Measurements from ENCODE around the gene VASH2.
"Not testable (repeated sequence)": the region's sequence is repeated elsewhere in the genome, so short reads cannot be mapped to it uniquely, and the experiment has no call there.

Gene VASH2

DNA sequence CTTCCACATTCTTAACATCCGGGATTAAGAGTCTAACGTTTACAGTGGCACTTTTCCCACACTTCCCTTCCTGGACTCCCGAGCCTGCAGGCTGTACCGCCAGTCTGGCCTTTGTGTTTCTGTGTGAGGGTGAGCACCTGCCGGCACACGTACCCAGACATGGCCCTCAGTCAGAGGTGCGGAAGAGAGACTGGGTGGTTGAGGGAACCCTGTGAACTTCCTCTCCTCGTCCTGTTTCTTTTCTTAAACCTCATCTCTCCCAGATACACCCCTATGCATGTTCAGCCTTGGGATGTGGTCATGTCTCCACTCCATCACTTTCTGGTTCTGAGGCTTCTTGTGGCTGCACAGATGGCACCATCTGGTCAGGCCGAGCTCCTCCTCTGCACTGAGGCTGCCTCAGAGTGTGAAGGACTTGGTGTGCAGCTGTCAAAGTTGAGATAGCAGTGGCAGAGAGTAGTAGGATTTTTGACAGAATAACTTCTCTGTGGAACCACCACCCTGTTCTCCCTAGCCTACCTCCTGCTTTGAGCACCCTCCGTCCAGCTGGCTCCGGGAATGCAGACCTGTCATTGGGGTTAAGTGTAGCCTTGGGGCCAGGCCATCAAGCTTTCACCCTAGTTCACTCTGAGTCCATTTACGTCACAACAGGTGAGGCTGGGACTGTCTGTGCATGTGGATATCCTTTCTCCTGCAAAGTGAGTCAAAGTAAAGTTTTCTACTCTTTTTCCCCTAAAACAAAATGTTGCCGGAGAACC is 31.4 kb downstream of the VASH2 start:
- no peak for DNase-seq

DNA sequence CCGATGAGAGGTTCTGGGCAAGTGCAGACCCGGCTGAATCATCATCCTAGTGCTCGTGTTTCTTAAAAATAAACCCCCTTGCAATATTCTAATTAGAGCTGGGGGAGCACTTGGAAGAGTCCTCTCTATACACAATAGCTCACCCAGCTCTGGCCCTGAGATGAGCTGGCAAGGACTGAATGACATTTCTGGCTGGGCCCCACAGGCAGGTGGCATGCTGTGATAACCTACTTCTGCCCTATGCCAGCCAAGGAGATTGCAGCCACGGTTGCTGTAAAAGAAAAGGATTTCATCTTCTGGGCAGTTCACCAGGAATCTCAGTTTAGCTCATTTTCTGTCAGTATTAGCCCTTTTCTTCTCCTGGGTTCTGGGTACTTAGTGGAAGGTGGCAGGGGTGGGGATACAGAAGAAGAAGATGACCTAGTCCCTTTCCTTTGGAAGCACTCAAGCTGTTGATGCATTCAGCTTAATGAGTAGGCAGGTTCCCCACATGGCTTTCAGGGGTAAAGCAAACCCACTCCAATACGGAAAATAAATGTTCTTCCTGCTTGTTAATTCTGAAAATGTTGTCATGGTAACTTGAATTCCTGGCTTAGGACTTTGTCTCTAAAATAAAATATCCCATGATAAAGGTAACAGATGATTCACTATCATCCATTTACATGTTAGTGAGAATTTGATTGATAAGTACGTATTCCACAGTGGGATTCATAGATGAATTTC is 32.2 kb downstream of the VASH2 start:
- DNase-seq: no peak

DNA sequence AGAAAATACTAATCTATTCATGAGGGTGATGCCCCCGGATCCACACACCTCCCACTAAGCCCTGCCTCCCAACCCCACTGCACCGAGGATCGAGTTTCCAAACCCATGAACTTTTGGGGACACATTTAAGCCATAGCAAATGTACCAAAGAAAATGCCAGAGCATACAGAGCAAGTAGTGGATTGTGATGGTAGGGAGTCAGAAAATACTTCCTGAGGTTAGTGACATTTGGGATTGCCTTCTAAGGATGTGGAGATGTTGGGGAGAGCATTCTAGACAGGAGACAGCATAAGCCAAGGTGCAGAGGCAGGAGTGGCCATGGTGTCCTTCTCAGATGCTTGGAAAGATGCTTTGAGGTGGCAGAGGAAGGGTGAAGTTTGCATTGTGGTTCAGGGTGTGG is 33.1 kb downstream of the VASH2 start:
- DNase-seq: no peak

DNA sequence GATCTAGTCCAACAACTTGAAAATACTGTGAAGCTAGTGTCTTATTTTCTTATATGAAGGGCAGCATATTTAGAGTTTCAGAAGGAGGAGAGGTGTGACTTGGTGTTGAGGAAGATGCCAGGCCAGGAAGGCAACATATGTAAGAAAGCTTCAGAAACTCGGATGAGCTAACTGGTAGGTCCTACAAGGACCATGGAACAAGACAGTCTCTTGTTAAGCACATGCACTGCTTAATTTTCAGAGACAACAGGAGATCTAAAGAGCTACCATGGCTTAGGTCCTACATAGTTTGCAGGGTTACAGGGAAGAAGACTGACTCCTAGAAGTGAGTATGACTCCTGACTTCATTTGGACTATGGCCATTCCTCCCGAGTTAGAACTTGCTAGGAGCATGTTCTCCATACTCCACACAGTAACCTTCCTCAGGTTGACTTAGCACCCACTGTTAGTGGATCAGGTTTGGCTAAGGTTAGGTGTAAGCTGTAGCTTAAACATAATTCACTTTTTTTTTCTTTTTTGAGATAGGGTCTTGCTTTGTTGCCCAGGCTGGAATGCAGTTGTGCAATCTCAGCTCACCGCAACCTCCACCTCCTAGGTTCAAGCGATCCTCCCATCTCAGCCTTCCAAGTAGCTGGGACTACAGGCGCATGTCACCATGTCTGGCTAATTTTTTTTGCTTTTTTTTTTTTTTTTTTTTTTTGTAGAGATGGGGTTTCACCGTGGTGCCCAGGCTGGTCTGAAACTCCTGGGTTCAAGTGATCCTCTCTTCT is 34.4 kb downstream of the VASH2 start:
- no peak for DNase-seq

GRCh38 chr1:212986551-212986950 is 36.2 kb downstream of the VASH2 start:
- DNase-seq: no peak

- no peak for DNase-seq
Observed at GRCh38 chr1:212987702-212988322, 37.5 kb downstream of the VASH2 start.

- DNase-seq: no peak
Observed at GRCh38 chr1:212990276-212990675, 39.9 kb downstream of the VASH2 start.

DNA sequence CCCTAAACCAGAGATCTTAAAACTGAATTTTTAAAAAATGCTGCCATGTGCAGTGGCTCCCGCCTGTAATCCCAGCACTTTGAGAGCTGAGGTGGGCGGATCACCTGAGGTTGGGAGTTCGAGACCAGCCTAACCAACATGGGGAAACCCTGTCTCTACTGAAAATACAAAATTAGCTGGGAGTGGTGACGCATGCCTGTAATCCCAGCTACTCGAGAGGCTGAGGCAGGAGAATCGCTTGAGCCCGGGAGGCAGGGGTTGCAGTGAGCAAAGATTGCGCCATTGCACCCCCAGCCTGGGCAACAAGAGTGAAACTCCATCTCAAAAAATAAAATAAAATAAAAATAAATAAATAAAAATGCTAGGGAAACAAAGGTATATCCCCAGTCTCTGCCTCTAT is 43.6 kb downstream of the VASH2 start:
- not testable (repeated sequence) for DNase-seq

- no peak for DNase-seq
Observed at GRCh38 chr1:212994926-212995325, 44.6 kb downstream of the VASH2 start.

DNA sequence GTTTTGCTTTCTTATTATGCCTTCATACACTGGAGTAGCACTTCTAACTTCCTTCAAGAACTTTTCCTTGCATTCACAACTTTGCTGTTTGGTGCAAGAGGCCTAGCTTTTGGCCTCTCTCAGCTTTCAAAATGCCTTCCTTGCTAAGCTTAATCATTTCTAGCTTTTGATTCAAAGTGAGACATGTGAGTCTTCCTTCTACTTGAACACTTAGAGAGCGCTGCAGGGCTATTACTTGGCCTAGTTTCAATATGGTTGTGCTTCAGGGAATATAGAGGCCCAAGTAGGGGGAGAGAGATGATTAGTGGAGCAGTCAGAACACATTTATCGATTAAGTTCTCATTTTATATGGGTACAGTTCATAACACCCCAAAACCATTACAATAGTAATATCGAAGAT is 52.9 kb downstream of the VASH2 start:
- no peak for DNase-seq

DNA sequence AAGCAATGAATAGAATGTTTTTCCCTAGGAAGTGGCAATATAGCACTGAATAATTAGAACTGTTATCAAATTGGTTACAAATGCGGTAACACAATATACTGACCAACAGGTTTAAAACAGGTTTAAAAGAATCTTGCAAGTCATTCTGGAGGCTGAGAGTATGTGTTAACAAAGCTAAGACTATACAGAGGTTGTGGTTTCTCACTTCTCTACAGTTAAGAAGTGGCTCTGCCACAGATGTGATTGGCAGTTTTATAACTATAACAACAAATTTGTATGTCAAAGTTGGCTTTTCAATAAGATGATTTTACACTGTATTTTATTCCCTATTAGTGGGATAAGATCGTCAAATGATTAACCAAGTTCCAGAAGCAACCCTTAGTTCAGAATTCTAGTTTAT is 58.2 kb downstream of the VASH2 start:
- DNase-seq: no peak

DNA sequence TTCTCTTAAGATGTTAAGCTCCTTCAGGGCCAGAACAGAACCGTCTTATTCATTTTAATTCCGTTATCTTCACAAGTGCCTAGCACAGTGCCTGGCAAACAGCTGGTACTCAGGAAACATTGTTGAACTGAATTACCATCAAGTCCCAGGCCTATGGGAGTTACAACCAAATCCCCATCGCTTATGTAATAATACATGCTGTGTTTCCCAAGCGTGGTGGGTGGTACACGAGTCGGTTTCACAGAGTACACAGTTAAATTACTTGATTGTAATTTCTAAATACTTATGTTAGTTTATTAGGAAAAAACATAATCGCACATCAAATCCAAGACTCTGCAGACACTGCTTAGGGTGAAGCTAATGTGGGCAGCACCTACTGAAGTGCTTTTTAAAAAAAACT is 64.3 kb downstream of the VASH2 start:
- DNase-seq: no peak

- peak; percentile 78 to 93 (median 87) for DNase-seq
Observed at GRCh38 chr1:213015099-213016050, 65.0 kb downstream of the VASH2 start, which contains the start of gene ANGEL2. TSS of gene ANGEL2 (minus strand) at chr1:213015867. CDS start at chr1:213015671, 196 bp downstream.

DNA sequence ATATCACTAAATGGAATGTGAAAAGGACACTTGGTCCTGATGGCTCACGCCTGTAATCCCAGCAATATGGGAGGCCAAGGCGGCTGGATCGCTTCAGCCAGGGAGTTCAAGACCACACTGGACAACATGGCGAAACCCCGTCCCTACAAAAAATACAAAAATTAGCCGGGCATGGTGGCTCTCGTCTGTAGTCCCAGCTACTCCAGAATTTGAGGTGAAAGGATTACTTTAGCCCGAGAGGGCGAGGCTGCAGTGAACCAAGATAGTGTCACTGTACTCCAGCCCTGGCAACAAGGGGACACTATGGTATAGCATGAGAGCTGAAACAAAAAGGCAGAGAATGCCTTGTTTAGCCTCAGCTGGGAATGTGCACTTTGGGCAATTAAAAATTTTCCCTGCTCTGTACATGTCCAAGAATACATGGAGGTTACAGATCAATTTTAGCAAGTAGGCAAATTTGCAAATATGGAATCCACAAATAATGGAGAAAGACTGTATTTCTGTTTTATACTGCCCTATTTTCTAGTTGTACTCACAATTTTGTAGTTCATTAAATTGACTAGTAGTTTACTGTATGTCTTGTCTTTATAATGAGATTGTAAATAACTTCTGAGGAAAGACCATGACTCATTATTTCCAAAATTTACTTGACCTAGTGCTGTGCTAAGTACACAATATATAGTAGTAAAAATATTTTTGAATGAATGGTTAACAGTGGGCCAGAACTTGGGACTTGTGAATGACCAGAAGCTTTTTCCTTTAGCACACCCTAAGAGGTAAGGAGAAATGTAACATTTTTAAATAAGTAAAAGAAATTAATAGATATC is 67.3 kb downstream of the VASH2 start:
- DNase-seq: no peak

DNA sequence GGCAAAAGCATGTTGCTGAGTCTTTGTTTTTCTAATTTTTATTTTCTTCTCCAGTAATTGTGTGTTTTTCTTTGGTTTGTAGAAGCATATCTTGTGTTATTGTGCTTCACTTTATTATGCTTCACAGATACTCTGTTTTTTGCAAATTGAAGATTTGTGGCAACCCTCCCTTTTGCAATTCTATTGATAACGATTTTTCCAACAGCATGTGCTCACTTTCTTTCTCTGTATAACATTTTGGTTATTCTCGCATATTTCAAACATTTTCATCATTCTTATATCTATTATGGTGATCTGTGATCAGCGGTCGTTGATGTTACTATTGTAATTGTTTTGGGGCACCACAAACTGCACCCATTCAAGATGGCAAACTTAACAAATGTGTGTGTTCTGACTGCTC is 69.1 kb downstream of the VASH2 start:
- no peak for DNase-seq

DNA sequence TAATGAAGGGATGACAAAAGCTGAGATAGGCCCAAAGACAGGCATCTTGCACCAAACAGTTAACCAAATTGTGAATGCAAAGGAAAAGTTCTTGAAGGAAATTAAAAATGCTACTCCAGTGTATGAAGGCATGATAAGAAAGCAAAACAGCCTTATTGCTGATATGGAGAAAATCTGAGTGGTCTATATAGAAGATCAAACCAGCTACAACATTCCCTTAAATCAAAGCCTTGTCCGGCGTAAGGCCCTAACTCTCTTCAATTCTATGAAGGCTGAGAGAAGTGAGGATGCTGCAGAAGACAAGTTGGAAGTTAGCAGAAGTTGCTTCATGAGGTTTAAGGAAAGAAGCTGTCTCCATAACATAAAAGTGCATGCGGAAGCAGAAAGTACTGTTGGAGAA is 69.7 kb downstream of the VASH2 start:
- no peak for DNase-seq

DNA sequence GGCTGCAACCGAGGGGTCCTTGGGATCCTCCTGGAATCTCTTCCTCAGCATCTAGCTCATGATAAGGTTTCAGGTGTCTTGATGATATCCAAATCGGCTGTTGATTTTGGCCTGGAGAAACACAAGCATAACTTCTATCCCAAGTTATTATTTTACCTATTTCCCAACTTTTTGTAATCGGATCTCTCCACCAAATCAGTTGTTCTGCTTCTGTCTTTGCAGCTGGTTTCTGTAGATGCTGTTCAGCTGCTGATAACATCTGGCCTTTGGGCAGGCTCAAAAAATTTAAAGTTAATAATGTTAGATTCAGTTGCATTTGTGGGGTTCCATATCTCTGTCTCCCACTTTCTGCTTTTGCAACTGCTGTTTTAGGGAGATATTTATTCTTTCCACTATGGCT is 76.7 kb downstream of the VASH2 start:
- not testable (repeated sequence) for DNase-seq

- no peak for DNase-seq
Observed at GRCh38 chr1:213032651-213033050, 82.3 kb downstream of the VASH2 start.

DNA sequence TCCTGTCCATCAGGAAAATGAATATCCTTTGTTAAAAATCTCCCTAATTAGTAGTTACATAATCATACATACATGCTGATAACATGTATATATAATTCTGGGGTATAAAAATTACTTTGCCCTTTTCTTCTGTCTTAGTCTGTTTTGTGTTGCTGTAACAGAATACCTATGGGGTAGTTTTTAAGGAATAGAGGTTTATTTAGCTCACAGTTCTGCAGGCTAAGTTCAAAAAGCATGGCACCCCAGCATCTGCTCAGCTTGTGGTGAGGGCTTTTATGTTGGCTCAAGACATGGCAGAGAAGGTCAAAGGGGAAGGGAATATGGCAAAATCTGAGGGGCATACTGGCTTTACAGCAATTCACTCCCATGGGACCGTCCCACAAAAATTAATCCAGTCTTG is 84.4 kb downstream of the VASH2 start:
- no peak for DNase-seq

DNA sequence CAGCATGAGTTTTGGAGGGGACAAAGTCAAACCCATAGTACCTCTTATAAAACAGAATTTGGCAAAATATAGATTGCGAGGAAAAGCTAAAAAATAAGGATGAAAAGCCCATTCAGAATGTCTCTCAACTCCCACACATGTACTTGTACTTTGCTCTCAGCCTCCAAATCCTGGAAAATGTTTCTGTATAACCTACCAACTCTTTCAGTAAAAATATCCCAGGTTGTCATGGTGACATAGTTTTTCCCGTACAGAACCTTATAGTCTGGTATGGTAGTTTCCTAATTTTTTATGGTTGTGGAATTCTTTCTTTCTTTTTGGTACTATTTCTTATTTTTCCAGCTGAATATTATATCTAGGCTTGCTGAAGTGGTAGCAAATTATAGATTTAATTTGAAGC is 85.2 kb downstream of the VASH2 start:
- DNase-seq: no peak

Data from activated naive CD4-positive, alpha-beta T cell (primary cell).